Activated gamma-delta T cell treated with anti-CD3 and anti-CD28 coated beads, Interleukin-2, amount 50 U/mL, for 16 hours (primary cell): ENCODE measurements around the gene RPP25L.
A peak's percentile ranks its signal among the peaks of the same experiment; 100 is the strongest.

ENCODE experiments used
- DNase-seq: peaks from one replicate; pipeline ENCODE4 v3.0.0-alpha.2; 2020; ENCODE audit warnings: low read depth

The RPP25L gene

DNA sequence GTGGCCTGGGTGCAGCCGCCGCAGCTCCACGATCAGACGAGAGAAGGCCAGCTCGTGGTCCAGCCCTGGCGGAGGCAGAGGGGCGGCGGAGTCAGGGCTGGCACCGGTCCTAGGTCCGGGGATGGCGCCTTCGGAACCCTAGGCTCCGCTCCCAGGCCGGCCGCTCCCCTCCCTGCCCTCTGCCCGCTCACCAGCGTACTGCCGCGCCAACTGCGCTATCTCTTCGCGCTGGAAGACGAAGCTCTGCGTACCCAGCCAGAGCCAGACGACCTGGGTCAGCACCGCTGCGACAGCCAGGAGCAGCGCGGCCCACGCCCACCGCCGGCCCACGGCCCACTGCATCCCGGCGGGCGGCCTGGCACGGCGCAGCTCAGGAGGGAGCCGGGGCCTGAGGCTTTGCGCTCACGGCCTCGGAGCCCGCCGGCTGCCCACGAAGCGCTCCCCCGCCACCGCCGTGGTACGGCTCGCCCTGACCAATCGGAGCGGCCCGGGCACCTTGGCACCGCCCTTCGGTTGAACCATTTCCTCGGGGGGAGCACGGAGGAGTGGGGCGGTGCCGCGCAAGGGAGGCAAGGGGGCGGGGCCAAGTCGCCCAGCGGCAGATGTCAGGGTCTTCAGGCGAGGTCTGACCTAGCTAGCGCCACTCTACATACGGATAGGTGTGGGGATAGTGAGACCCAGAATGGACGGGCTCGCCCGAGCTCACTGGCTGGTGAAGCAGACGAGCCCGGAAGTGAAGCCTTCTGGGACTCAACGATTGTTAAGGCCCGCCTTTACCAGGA, 25.6 kb upstream of the RPP25L start, which contains the start of gene SIGMAR1:
TSS of gene SIGMAR1 (minus strand) at position 432 of the 782 bp plus-strand sequence. CDS start at position 342, 90 bp downstream.
- DNase-seq = peak; percentile 87

DNA sequence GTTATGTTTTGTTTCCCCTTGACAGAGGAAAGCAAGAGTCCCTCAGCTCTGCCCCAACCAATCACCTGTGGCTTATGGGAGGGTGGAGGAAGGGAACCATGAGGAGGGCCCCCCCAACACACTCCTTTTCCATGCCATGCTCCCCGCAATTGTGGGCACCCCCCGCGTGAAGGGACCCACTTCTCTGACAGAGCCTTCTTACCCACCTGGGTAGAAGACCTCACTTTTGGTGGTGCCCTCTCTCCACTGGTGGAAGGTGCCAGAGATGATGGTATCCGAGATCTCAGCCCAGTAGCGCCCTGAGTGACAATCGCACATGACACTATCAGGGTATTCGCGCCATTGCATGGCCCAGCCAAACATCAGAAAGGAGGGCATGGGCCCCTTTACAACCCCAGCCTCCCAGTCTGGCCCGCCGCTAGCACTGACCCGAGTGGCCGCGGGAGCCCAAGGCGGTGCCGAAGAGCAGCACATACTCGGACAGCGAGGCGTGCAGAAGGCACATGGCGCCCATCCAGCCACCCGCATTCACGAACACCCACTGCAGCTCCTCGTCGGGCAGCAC, 25.0 kb upstream of the RPP25L start:
- DNase-seq = no peak

DNA sequence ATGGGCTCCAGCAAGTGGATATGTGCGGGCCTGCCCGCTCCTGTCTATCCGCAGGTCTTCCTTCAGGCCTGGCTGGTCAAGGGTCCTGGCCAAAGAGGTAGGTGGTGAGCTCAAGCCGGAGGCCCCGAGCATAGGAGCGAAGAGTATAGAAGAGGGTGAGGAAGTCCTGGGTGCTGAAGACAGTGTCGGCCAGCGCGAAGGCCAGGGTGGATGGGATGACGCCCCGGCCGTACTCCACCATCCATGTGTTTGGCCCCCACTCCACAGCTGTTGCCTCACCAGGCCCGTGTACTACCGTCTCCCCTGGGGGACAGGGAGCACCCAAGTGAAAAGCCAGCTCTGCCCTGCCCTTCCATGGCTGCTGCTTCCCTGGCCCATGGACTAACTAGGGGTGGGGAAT, 23.7 kb upstream of the RPP25L start:
- DNase-seq = no peak

DNA sequence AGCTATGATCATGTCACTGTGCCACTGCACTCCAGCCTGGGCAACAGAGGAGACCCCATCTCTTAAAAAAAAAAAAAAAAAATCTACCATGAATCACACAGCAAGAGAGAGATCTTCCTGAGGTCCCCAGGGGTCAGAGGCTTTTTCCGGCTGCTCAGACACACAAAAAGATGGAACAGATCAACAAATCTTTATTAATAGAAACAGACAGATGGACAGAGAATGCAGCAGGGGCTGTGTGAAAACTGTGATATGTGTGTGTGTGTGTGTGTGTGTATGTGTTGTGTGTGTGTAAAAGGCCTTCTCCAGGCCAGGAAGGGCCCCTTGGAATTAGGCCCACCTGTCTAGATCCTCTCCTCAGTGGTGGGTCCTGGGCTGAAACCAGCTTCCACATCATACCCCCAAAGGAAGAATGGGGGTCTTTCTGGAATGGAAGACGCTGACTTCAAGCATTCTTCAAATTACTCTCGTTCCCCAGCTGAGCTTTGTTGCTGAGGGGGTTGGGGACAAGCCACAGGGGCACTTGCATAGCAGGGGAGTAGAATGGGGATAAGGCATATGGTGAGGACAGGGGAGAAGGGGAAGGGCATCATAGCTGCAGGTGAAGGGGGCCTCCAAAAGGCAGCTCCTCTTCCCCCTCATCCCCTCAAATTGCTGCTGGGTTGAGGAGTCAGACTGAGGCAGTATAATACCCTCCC, 22.8 kb upstream of the RPP25L start:
- no peak for DNase-seq

DNA sequence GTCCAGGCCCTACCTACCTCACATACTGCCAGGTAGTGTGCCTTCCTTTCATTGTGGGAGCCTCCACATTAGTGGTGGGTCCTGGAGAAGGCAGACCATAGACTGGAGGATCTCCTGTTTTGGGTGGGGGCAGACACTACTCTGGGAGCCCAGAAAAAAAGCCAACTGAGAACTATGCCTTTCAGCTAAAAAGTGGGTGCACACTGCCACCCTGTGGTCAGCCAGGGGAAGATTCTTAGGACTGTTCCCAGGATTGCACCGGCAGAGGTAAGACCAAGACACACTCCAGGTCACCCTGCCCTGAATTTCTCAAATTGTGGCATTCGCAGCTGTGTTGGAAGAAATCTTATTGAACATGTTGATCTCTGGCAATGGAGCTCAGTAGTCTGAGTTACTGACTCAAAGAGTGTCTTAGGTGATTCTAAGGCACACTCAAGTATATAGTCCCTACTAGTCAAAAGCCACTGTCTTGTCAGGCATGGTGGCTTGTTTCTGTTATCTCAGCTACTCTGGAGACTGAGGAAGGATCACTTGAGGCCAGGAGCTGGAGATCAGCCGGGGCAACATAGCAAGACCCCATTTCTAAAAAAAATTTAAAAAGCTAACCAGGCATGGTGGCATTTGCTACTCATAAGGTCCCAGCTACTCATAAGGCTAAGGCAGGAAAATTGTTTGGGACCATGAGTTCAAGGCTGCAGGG, 22.1 kb upstream of the RPP25L start:
- DNase-seq = peak; percentile 56

DNA sequence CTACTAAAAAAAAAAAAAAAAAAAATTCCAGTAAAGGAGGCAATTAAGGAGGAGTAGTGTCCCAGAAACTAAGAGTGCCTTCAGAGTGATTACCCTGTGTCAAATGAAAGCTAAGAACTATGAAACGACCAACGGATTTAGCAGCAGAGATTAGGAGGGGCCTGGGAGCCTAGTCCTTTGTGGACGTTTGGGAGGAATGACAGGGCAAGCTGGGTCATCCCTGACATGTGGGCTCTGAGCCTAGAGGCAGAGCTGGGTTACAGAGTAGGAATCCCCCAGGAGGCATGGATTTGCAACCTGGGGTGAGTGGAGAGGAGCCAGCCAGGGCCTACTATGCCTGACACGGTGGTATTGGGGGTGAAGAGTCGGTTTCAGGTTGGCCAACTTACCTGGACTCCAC, 21.3 kb upstream of the RPP25L start:
- no peak for DNase-seq

DNA sequence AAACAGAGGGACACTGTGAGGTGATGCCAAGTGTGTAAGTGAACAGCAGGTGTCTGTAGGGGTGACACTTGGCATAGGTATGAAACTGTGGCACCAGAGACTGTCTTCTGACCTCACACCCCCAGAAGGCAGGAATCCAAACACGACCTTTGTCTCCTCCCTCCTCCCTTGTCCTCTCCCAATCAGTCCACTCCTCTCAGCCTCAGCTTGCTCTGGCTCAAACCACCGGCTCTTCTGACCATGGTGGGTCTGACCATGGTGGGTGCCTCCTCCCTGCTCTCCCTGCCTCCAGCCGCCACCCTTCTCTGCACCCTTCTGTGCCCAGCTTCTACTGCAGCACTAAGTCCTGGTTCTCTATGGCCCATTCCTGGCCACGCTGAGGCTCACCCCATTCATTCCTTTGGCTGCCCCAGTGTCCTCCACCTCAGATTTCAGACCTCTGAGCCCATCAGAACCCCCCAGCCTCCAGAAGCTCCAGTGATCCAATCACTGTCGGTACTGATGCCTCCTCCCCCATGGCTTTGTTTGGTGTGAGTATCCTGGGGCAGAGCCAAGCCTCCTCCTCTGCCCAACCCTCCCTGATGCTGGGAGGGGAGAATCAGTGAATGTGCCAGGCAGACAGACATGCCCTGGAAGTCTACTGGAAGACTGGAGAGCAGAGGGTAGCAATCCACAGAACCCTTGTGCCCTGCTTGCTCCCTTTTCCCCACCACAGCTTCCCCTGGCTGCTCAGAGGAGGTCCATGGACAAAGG, 18.7 kb upstream of the RPP25L start:
- no peak for DNase-seq

DNA sequence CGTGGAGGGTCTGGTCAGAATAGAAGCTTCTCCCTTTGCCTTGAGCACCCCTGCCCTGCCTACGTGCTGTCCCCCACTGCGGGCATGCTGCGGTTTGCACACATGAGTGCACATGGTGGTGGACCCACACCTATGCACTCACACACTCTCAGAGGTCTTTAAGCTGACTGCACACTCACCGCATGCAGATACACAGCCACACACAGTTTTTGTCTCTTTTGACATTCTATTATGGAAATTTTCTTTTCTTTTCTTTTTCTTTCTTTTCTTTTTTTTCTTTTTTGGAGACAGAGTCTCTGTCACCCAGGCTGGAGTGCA, 17.6 kb upstream of the RPP25L start:
- no peak for DNase-seq

DNA sequence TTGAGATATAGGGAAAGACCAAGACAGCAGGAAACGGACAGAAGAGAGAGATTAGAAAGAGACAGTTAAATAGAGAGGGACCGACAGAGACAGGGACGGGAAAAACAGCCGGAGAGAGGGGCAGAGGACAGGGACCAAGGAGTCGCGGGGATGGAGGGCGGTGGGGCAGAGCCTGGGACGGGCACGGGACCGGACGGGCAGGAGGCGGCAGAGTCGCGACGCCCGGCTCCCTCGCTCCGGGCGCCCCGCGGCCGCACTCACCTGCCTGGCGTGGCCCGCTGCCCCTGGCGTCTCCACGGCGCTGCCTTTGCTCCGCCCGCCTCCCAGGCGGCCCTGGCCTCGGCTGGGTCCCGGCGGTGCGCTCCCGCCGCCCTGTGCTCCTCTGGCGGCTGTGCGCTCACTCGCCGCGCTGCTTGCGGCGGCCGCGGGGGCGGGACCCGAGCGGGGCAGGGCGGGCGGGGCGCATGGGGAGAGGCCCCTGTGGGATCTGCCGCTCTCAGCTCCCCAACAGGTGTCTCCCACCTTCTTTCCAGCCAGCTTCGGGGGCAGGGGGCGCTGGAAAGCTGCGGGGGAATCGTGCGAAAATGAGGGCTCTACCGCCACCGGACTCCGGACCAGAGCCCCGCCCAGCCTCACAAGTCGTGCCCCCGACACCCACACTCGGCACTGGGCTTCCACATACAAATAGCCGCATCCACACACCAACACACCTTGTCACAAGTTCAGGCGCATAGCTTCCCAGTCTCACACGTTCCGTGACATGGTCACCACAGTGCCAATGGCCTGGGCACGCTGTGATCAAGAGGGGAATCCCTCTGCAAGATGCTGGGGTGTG, 17.0 kb upstream of the RPP25L start, which contains the start of gene ARID3C:
TSS of gene ARID3C (minus strand) at position 411 of the 835 bp plus-strand sequence. CDS start 1,052 bp downstream, outside the sequence.
- no peak for DNase-seq

DNA sequence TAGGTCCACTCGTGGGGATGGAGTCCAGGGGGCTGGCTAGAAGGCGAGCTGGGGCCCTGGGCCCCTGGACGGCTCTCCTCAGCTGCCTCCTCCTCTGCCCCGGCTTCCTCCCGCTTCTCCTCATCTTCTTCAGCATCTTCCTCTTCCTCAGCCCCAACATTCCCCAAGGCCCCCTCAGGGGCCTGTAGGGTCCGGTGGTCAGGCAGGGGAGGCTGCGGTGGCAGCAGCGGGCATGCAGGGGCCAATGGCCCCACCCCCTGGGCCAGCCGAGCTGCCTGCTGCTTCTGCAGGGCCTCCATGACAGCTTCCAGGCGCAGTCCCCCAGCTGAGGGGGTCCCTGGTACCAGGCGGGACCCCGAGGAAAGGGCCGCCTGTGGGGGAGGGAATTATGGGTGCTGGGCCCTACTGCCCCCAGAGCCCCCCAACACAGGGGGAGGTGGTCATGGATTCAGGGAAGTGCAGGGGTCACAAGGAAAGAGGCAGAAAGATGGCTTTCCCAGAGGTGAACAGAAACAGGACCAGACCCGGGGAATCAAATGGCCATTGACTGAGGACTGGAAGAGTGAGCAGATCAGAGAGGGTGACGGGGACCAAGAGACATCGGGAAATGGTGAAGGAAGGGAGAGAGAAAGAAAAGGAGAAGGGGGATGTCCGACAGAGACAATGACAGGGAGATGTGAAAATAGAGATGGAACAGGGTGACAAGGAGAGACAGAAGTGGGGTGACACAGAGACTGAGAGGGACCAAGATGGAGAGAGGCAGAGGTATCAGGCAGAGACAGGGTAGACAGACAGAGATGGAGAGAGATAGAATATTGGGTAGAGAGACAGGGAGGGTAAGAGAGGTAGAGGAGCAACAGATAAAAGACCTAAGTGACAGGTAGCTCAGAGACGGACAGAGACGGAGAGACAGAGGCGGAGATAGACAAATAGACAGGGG, 16.1 kb upstream of the RPP25L start:
- no peak for DNase-seq

DNA sequence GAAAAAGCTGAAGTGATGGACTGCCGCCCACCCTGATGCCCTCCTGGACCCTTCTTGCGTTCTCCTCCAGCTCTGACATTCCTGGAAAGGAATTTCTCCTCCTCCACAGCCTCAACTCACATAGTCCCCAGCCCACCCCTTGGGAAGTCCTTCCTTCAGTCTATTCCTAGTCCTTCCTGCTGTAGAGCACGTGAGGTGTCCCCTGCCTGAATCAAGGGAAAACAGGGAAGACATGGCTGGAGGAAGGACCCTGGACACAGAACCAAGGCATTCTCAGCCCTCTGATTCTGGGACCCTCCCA, 13.2 kb upstream of the RPP25L start:
- DNase-seq = no peak

DNA sequence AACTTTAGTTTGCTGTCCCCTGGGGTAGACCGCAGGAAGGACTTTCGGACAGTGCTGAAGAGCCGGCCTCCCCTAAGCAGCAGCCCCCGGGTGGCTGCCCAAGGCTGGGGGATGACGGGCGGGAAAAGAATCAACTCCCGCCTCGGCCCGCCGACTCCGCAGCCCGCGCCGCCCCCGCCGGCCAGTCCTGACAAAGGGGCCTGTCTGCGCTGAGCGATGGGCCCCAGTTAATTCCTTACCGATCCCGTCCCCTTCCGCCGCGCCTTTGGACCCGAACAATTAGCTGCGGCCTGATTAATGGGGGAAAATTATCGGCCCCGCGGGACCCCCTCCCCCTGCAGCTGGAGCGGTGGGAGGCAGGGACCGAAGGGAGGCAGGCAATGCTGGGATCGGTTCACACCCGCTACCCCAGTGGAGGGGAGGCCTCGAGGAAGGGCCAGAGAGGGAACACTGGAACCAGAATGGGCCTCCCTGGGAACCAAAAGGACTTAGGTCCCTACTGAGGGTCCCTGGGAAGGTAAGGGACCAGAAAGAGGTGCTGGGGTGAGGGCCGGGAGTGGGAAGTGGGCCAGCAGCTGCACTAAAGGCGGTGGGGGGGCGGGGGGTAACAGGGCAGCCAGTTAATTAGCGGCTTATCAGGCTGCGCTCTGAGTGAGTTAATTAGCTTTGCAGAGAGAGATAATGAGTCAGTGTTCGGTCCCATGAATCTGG, 12.7 kb upstream of the RPP25L start:
- DNase-seq = no peak

DNA sequence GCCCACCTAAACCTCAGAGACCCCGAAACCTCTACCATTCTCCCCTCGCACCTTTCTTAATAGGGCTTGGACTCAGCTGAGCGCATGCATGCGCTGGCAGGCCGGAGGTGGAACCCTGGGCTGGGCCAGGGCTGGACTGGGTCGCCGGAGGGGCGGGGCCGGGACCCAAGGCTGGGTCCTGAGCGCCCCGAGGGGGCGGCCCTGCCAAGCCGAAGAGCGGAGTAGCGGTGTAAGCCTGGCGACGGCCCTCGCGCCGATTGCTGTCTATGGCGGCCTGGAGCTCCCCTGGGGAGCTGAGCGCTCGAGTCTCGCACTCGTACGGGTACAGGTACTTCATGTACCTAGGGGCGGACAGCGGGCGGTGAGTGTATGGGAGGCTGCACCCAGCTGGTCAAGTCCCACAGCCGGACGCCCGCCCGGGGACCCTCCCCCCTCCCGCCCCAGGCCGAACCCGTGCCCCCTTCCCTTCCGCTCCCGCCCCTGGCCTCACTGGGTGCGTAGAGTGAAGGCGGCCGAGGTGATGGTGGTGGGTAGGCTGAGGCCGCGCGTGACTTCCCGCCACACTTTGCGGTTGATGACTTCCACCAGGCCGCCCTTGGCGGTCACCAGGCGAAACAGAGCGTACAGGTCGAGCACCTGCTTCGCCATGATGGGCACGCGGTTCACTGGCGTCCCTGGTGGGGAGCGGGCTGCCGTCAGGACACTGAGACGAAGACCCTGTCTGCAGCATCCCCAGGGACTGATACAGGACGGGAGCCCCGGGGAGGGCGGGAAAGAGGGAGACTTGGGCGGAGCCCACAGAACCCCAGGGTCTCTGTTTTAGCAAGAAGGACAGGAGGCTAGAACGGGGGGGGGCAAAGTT, 11.7 kb upstream of the RPP25L start:
- DNase-seq = no peak

DNA sequence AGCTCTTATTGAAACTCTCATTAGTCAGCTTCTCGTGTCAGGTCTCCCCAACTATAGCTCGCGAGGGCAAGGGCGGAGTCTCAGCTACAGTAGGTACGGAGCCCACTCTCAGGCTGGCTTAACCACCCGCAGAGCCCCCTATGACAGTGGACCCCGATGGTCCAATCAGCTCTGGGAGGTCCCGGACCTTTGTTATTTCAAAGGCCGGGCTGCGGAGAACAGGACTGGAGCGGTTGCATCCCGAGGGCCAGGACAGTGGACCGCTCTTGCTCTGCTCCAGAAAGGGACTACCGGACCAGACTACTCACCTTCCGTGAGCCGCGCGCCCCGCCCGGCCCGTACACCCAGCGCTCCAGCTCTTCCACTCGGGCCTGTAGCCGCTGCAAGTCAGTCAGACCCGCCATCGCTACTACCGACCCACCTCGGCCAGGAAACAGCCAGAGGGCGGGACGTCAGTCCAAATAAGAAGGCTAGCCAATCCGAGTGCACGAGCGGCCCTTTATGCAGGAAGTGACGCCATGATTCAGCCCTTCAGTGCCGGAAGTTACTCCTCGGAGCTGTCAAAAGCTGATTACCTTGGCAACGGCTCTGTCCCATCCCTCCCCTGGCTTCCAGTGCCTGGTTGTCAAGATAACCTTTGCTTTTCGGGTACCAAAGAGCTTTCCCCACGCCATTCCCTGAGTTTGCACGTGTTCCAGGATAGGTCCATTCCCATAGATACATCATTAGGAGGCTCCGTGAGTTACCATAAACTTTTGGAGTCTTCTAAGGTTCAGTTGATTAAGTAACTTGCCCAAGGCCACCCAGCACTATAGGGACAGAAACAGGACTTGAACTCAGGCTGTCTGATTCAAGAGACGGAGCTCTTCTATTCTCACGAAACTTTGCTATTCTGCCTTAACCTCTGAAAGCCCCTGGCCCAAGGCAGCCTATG, 8.4 kb upstream of the RPP25L start, which contains the start of gene DCTN3:
TSS of gene DCTN3 (minus strand) at position 435 of the 934 bp plus-strand sequence. CDS start at position 404, 31 bp downstream.
- DNase-seq = peak; percentile 83

DNA sequence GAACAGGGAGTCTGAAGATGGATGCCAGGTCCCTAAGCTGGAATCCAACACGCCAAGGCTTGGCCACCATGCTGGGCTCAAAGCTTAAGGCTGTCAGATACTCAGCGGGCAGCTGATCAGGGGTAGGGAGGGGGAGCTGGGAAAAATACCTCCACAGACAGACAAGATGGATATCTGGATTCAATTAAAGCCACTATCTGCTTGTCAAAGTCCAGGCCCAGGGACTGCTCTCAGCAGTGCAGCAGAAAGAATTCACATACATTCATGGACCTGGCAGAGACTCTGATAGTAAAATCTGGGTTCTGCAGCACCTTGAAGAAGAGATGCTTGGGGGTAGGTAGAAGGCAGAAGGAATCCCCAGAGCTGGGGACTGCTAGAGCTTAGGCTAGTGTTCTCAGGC, 3.2 kb upstream of the RPP25L start:
- no peak for DNase-seq

DNA sequence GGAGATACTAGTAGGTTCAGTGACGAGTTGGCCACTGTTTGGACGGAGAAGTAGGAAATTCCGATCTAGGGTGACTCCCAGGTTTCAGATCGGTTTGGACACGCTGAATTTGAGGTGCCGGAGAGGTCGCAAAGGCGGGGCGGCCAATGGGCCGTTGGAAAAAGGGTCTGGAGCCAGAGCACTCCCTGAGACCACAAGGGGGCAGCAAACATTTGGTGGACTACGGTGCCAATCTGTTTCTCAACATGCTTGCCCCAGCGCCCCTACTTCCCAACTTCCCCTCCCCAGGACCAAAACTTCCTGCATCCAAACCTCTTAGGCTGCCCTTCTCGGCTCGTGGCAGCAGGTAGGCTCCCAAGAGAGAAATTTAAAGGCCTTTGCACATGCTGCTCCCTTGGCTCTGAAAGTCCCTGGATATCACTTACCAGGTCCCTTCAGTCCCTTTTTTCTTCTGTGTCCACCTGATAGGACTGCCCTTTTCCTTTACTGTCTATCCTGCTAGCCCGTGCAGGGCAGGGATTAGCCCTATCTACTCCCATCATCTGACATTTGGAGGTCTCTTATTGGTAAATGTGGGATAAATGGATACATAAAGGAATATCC, 992 bp upstream of the RPP25L start:
- DNase-seq = peak; percentile 67
